ENCODE data around the gene SMPX. TPM values are rescaled to one million over a fixed set of nuclear protein-coding genes. Genes with fewer than 3 reads are reported as not detected.

SMPX gene
- total and polyA plus RNA-seq, 2 of the 4 experiments (the other 2 are of a cell fraction), result not detected

DNA sequence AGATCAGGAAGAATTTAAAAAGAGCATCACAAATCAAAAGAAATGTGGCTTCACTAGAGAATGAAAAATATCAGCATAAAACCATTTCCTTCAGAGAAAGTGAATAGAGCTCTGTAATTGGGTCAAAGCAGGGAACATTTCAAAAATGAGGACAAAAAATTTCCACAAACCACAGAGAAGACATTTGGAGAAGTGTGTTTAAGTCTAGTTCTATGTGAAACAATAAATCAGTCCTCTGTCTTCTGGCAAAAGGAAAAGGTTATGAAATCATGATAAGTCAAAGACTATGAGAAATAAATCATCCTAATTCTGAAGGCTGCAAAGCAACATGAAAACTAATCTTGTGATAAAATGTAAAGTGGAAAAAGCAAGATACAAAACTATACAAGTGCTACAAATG, 27.9 kb downstream of the SMPX start:
- no peak for ATAC-seq (ENCODE audit: low read depth)
- Histone ChIP-seq H4K5ac (ENCODE audit: low read depth, low read length) (no peak overlapping the region), H3K9ac (ENCODE audit: low read depth, low read length) (no peak overlapping the region), H4K91ac (ENCODE audit: insufficient read depth, low read depth, low read length) (no peak overlapping the region), H4K8ac (ENCODE audit: low read depth in 2 of 2, low read length in 2 of 2) (no peak overlapping the region), H3K79me1 (ENCODE audit: low read depth in 1 of 2, low read length in 2 of 2) (no peaks in the 10 kb centered on the region), H3K4me2 (ENCODE audit: low read depth, low read length) (no peak overlapping the region), H3K23ac (ENCODE audit: low read depth, low read length) (no peak overlapping the region), H3K9me1 (ENCODE audit: insufficient read depth, low read length) (no peaks in the 10 kb centered on the region), H2AK5ac (ENCODE audit: low read depth, low read length) (no peak overlapping the region), H2AK9ac (replicated peaks; ENCODE audit: low read depth, low read length, poor library complexity) (no peak overlapping the region), H3K9me3 (ENCODE audit: control insufficient read depth, insufficient read depth, low read length) (no peaks in the 10 kb centered on the region), H3K18ac (ENCODE audit: low read depth, low read length) (no peak overlapping the region), H3K27me3 (ENCODE audit: control insufficient read depth, insufficient read depth, low read length) (peaks cover 3% of the 10 kb centered on the region; the same call in 1 of the 2 replicates), H2BK15ac (ENCODE audit: low read depth, low read length) (no peak overlapping the region), H3K36me3 (ENCODE audit: control insufficient read depth, insufficient read depth, low read length) (no peaks in the 10 kb centered on the region), H3K56ac (ENCODE audit: extremely low read depth, insufficient read depth, low read length) (no peak overlapping the region), H2BK120ac (ENCODE audit: low read depth, low read length) (no peak overlapping the region), H2AFZ (replicated peaks; ENCODE audit: low read length, poor library complexity) (no peak overlapping the region), H3K4me1 (ENCODE audit: control insufficient read depth, insufficient read depth, low read length) (no peaks in the 10 kb centered on the region), H4K20me1 (ENCODE audit: insufficient read depth, low read length) (no peaks in the 10 kb centered on the region), H2BK20ac (ENCODE audit: low read depth, low read length) (no peak overlapping the region), H2BK5ac (ENCODE audit: low read depth, low read length, poor library complexity, severe bottlenecking) (no peak overlapping the region), H3K14ac (replicated peaks; ENCODE audit: low read depth, low read length) (no peak overlapping the region), H3K4ac (ENCODE audit: low read depth, low read length) (no peak overlapping the region), H3K27ac (ENCODE audit: insufficient read depth, low read length) (no peak overlapping the region), H3K4me3 (ENCODE audit: insufficient read depth, low read depth, low read length) (no peak overlapping the region)
- ChIA-PET POLR2A (ENCODE audit: unreplicated experiment) (no interaction called here), CTCF (no interaction called here)
- no peak for TF ChIP-seq CHD1 (IDR thresholded peaks at IDR 0.05; ENCODE audit: low read depth, low read length)
- TF ChIP-seq BHLHE40 (IDR thresholded peaks at IDR 0.05; ENCODE audit: low read depth, low read length), result no peak
- no peak for TF ChIP-seq RCOR1 (IDR thresholded peaks at IDR 0.05; ENCODE audit: insufficient replicate concordance, low read length)
- TF ChIP-seq FOS (IDR thresholded peaks at IDR 0.05; ENCODE audit: low read depth, low read length), result no peak
- no peak for TF ChIP-seq USF2 (IDR thresholded peaks at IDR 0.05; ENCODE audit: low read depth, low read length)
- no peak for TF ChIP-seq MXI1 (IDR thresholded peaks at IDR 0.05; ENCODE audit: borderline replicate concordance, low read depth, low read length)
- TF ChIP-seq MAZ (IDR thresholded peaks at IDR 0.05; ENCODE audit: borderline replicate concordance, low read depth, low read length), result no peak
- no peak for TF ChIP-seq CEBPB (IDR thresholded peaks at IDR 0.05; ENCODE audit: low read depth, low read length)
- TF ChIP-seq POLR2A (IDR thresholded peaks at IDR 0.05; ENCODE audit: low read depth, low read length), result no peak
- TF ChIP-seq, protein P1, sequence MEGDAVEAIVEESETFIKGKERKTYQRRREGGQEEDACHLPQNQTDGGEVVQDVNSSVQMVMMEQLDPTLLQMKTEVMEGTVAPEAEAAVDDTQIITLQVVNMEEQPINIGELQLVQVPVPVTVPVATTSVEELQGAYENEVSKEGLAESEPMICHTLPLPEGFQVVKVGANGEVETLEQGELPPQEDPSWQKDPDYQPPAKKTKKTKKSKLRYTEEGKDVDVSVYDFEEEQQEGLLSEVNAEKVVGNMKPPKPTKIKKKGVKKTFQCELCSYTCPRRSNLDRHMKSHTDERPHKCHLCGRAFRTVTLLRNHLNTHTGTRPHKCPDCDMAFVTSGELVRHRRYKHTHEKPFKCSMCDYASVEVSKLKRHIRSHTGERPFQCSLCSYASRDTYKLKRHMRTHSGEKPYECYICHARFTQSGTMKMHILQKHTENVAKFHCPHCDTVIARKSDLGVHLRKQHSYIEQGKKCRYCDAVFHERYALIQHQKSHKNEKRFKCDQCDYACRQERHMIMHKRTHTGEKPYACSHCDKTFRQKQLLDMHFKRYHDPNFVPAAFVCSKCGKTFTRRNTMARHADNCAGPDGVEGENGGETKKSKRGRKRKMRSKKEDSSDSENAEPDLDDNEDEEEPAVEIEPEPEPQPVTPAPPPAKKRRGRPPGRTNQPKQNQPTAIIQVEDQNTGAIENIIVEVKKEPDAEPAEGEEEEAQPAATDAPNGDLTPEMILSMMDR (conservative IDR thresholded peaks at IDR 0.05; ENCODE audit: low read depth, low read length), result no peak
- TF ChIP-seq MAFK (IDR thresholded peaks at IDR 0.05; ENCODE audit: low read depth, low read length), result no peak
- TF ChIP-seq NFE2L2 (IDR thresholded peaks at IDR 0.05; ENCODE audit: low read depth, low read length), result no peak
- no peak for TF ChIP-seq ELK1 (IDR thresholded peaks at IDR 0.05; ENCODE audit: borderline replicate concordance, low read depth, low read length)
- TF ChIP-seq RAD21 (IDR thresholded peaks at IDR 0.05; ENCODE audit: low read length), result no peak
- TF ChIP-seq RFX5 (IDR thresholded peaks at IDR 0.05; ENCODE audit: low read depth, low read length), result no peak
- DNase-seq, result no peak
- BruUV-seq (replicated peaks), result no TSS peak
- in situ Hi-C loops (cut with MboI; ENCODE audit: low sequenced_read_pairs), result loop anchor here (10.0 to 25.0 kb wide), 2 partner anchors 1195 to 1468 kb away; partner anchors contain the start of gene RPS6KA3
- intact Hi-C loops (cut with micrococcal nuclease), result no loop called here
- dilution Hi-C loops (cut with HindIII; ENCODE audit: low sequenced_read_pairs, unreplicated experiment), result no loop called here
